ENCODE data around the gene KLHL36.

The KLHL36 gene

GRCh38 chr16:84643674-84644073 lies 4.6 kb upstream of the KLHL36 start:
- no peak for DNase-seq (ENCODE audit: low spot score)

- DNase-seq (ENCODE audit: low spot score), result peak; percentile 50
Observed at GRCh38 chr16:84648595-84649510, 542 bp downstream of the KLHL36 start.

GRCh38 chr16:84649511-84649861 lies 1.2 kb downstream of the KLHL36 start:
- no peak for DNase-seq (ENCODE audit: low spot score)

GRCh38 chr16:84650062-84650991 lies 2.0 kb downstream of the KLHL36 start:
- DNase-seq (ENCODE audit: low spot score), result peak; percentile 84

GRCh38 chr16:84652566-84652965 lies 4.3 kb downstream of the KLHL36 start:
- DNase-seq (ENCODE audit: low spot score), result no peak

- DNase-seq (ENCODE audit: low spot score), result no peak
Observed at GRCh38 chr16:84654238-84654637, 5.9 kb downstream of the KLHL36 start.

- DNase-seq (ENCODE audit: low spot score), result no peak
Observed at GRCh38 chr16:84654998-84655397, 6.7 kb downstream of the KLHL36 start.

- DNase-seq (ENCODE audit: low spot score), result no peak
Observed at GRCh38 chr16:84656649-84657048, 8.3 kb downstream of the KLHL36 start.

GRCh38 chr16:84657229-84657837 lies 9.0 kb downstream of the KLHL36 start:
- DNase-seq (ENCODE audit: low spot score), result no peak

- no peak for DNase-seq (ENCODE audit: low spot score)
Observed at GRCh38 chr16:84658690-84659089, 10.4 kb downstream of the KLHL36 start.

GRCh38 chr16:84659656-84660300 lies 11.5 kb downstream of the KLHL36 start:
- no peak for DNase-seq (ENCODE audit: low spot score)

GRCh38 chr16:84660973-84661372 lies 12.7 kb downstream of the KLHL36 start:
- no peak for DNase-seq (ENCODE audit: low spot score)

GRCh38 chr16:84661418-84662060 lies 13.2 kb downstream of the KLHL36 start:
- no peak for DNase-seq (ENCODE audit: low spot score)

- no peak for DNase-seq (ENCODE audit: low spot score)
Observed at GRCh38 chr16:84662471-84662870, 14.2 kb downstream of the KLHL36 start.

GRCh38 chr16:84663433-84664101 lies 15.3 kb downstream of the KLHL36 start:
- DNase-seq (ENCODE audit: low spot score), result no peak

- DNase-seq (ENCODE audit: low spot score), result no peak
Observed at GRCh38 chr16:84665359-84665758, 17.0 kb downstream of the KLHL36 start.

GRCh38 chr16:84665843-84666242 lies 17.5 kb downstream of the KLHL36 start:
- DNase-seq (ENCODE audit: low spot score), result no peak

- no peak for DNase-seq (ENCODE audit: low spot score)
Observed at GRCh38 chr16:84667600-84668309, 19.4 kb downstream of the KLHL36 start.

- no peak for DNase-seq (ENCODE audit: low spot score)
Observed at GRCh38 chr16:84670063-84670462, 21.8 kb downstream of the KLHL36 start.
